Breast epithelium (tissue), 4 donors: ENCODE results near the gene BDKRB1. TPM values are rescaled to one million over a fixed set of nuclear protein-coding genes. Genes with fewer than 3 reads are reported as not detected.
"Not testable (repeated sequence)": the region's sequence is repeated elsewhere in the genome, so short reads cannot be mapped to it uniquely, and the experiment has no call there.

Source experiments
- DNase-seq, 2 donors: peaks; one replicate each; pipeline ENCODE4 v3.0.0-alpha.2; 2019; ENCODE audit warnings: low spot score in 2 of 2
- H3K27ac ChIP-seq, 2 donors: fragments of 200-600 bp; sonication (generic) in 1 of 2; one replicate each; pipeline ENCODE4 v1.5.1; 2016 to 2019; ENCODE audit warnings: mild to moderate bottlenecking in 1 of 2
- H3K27me3 ChIP-seq, 2 donors: fragments of 200-600 bp; sonication (generic) in 1 of 2; one replicate each; pipeline versions ENCODE4 v1.5.1 to v1.6.0; 2017 to 2019; ENCODE audit warnings: control low read depth in 1 of 2, mild to moderate bottlenecking in 1 of 2
- H3K36me3 ChIP-seq: fragments of 200-600 bp; one replicate; pipeline ENCODE4 v1.5.1; 2019
- H3K4me1 ChIP-seq, 2 donors: fragments of 200-600 bp; sonication (generic); one replicate each; pipeline ENCODE4 v1.5.1; 2016 to 2019; ENCODE audit warnings: control low read depth in 1 of 2
- H3K4me3 ChIP-seq, 3 donors: fragments of 200-600 bp; sonication (generic); 1 replicate in 2 of 3; 2 replicates in 1 of 3; pipeline ENCODE4 v1.5.1; 2016 to 2019; ENCODE audit warnings: mild to moderate bottlenecking in 3 of 3, moderate library complexity in 2 of 3
- H3K9me3 ChIP-seq, 2 donors: fragments of 200-600 bp; sonication (generic) in 1 of 2; one replicate each; pipeline ENCODE4 v1.5.1; 2016 to 2019; ENCODE audit warnings: control low read depth in 1 of 2
- CTCF ChIP-seq, 3 donors: fragments of 450-650 bp; IDR thresholded peaks; one replicate each; pipeline ENCODE4 v1.5.1; 2016 to 2017; ENCODE audit warnings: antibody characterized with exemption in 3 of 3, mild to moderate bottlenecking in 3 of 3, moderate library complexity in 3 of 3
- POLR2A ChIP-seq: fragments of 450-650 bp; IDR thresholded peaks from one replicate; pipeline ENCODE4 v1.6.1; 2016; ENCODE audit warnings: antibody characterized with exemption, mild to moderate bottlenecking, moderate library complexity
- POLR2AphosphoS5 ChIP-seq, 3 donors: sonication (generic); formaldehyde crosslinking; IDR thresholded peaks; one replicate each; pipeline ENCODE4 v1.6.1; 2017; ENCODE audit warnings: antibody characterized with exemption in 3 of 3
- intact Hi-C: fragments of 100-400 bp; cut with DNase I; formaldehyde crosslinking; loops from one replicate; pipeline ENCODE4 v1.15.1; 2023; ENCODE audit warnings: low total_unique reads
- total RNA-seq, 3 donors: library from RNA; depleted of rRNA; stranded (reverse); fragments of >200 nt; gene quantifications; one replicate each; pipeline ENCODE4 v1.1.0, GENCODE V29; 2016

Gene BDKRB1
- total RNA-seq, 3 donors from 2014 or later, result 5.9 TPM; not detected in 2

GRCh38 chr14:96238676-96239265 lies 17.2 kb upstream of the BDKRB1 start:
- TF ChIP-seq POLR2AphosphoS5 (IDR thresholded peaks at IDR 0.05) (no peak), CTCF (IDR thresholded peaks at IDR 0.05) (no peak), POLR2A (no peak)

DNA sequence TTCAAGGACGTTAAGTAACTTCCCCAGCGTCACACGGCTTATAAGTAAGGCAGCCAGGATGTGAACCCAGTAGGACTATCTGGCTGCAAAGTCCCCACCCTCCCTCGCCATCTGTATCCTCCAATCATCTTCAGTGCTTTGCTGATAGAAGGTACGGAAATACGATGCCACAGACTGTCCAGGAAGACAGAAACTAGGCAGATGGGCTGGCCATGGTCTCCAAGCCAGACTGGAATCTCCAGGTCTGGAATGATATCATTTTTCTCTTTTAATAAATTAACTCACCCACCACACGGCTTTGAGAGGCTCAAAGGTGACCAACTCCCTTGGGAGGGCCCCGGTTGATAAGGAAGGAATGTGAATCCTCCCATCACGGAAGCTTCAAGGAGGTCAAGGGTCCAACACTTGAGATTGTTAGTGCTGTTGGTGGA lies 16.3 kb upstream of the BDKRB1 start:
- H3K4me1 ChIP-seq, result no peaks in the 10 kb centered on the region
- H3K27ac ChIP-seq, result no peak overlapping the region
- intact Hi-C loops, result no loop called here
- TF ChIP-seq CTCF (IDR thresholded peaks at IDR 0.05), result no peak
- TF ChIP-seq POLR2AphosphoS5 (IDR thresholded peaks at IDR 0.05), result no peak
- TF ChIP-seq POLR2A, result no peak
- no peak for DNase-seq
- H3K4me3 ChIP-seq, result no peak overlapping the region
- no peaks in the 10 kb centered on the region for H3K36me3 ChIP-seq
- H3K27me3 ChIP-seq, result no peaks in the 10 kb centered on the region
- H3K9me3 ChIP-seq, result no peaks in the 10 kb centered on the region

More at GRCh38 chr14:96238676-96239265, 17.2 kb upstream of the BDKRB1 start:
- no peaks in the 10 kb centered on the region for H3K4me1 ChIP-seq
- H3K9me3 ChIP-seq, result no peaks in the 10 kb centered on the region
- no peaks in the 10 kb centered on the region for H3K27me3 ChIP-seq
- DNase-seq, result no peak
- H3K36me3 ChIP-seq, result no peaks in the 10 kb centered on the region
- H3K27ac ChIP-seq, result no peak overlapping the region
- intact Hi-C loops, result no loop called here
- H3K4me3 ChIP-seq, result no peak overlapping the region

- Histone ChIP-seq H3K4me3 (no peak overlapping the region), H3K4me1 (no peaks in the 10 kb centered on the region), H3K9me3 (no peaks in the 10 kb centered on the region), H3K27me3 (no peaks in the 10 kb centered on the region), H3K27ac (no peak overlapping the region), H3K36me3 (no peaks in the 10 kb centered on the region)
- no peak for DNase-seq
- TF ChIP-seq POLR2A (no peak), POLR2AphosphoS5 (IDR thresholded peaks at IDR 0.05) (no peak), CTCF (IDR thresholded peaks at IDR 0.05) (no peak)
- intact Hi-C loops, result no loop called here
Measured at GRCh38 chr14:96240641-96241040, 15.4 kb upstream of the BDKRB1 start.

DNA sequence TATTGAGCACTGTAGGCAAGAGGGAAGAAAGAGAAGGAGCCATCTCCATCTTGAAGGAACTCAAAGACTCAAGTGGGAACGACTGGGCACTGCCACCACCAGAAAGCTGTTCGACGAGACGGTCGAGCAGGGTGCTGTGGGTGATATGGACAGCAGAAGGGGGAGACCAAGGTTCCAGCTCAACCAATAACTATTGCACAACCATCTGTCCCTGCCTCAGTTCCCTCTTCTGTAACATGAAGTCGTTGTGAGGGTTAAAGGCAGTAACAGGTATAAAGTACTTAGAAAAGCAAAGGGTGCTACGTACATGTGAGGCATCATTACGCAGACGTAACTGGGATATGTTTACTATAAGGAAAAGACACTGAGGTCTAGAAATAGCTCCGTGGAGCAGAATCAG lies 13.9 kb upstream of the BDKRB1 start:
- no peak for DNase-seq
- Histone ChIP-seq H3K4me1 (no peaks in the 10 kb centered on the region), H3K36me3 (no peaks in the 10 kb centered on the region), H3K9me3 (no peaks in the 10 kb centered on the region), H3K27me3 (no peaks in the 10 kb centered on the region), H3K4me3 (no peak overlapping the region), H3K27ac (no peak overlapping the region)
- intact Hi-C loops, result no loop called here
- TF ChIP-seq POLR2A (no peak), POLR2AphosphoS5 (IDR thresholded peaks at IDR 0.05) (no peak), CTCF (IDR thresholded peaks at IDR 0.05) (no peak)

GRCh38 chr14:96243785-96244184 lies 12.2 kb upstream of the BDKRB1 start:
- Histone ChIP-seq H3K4me1 (no peaks in the 10 kb centered on the region), H3K27me3 (no peaks in the 10 kb centered on the region), H3K9me3 (no peaks in the 10 kb centered on the region), H3K4me3 (no peak overlapping the region), H3K36me3 (no peaks in the 10 kb centered on the region), H3K27ac (no peak overlapping the region)
- DNase-seq, result no peak
- intact Hi-C loops, result no loop called here
- no peak for TF ChIP-seq POLR2A
- no peak for TF ChIP-seq CTCF (IDR thresholded peaks at IDR 0.05)
- no peak for TF ChIP-seq POLR2AphosphoS5 (IDR thresholded peaks at IDR 0.05)

DNA sequence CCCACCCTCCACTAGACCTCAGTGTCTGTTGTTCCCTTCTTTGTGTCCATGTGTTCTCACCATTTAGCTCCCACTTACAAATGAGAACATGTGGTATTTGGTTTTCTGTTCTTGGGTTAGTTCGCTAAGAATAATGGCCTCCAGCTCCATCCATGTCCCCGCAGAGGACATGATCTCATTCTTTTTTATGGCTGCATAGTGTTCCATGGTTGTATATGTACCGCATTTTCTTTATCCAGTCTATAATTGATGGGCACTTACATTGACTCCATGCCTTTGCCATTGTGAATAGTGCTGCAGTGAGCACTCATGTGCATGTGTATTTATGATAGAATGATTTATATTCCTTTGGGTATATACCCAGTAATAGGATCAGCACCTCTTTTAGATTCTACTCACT lies 10.9 kb upstream of the BDKRB1 start:
- H3K4me3 ChIP-seq, H3K27ac ChIP-seq, DNase-seq, intact Hi-C loops, H3K36me3 ChIP-seq, H3K9me3 ChIP-seq, H3K27me3 ChIP-seq, H3K4me1 ChIP-seq: not testable (repeated sequence)
